GM19324 (cell line): ENCODE measurements around the gene SOX10.

Source experiments
- ATAC-seq: cut with Tn5 transposase; IDR thresholded peaks from one replicate; pipeline ENCODE4 v1.9.1; 2021; ENCODE audit warnings: mild to moderate bottlenecking, moderate library complexity; ENCODE audit not compliant: unreplicated experiment, low FRiP score

SOX10 gene

GRCh38 chr22:37983860-37984791, at the start of gene SOX10:
SOX10 (minus strand) TSS chr22:37984555; CDS start chr22:37983784, 771 bp downstream.
- ATAC-seq = no peak

- ATAC-seq = no peak
Observed at GRCh38 chr22:38033522-38034277, 49.3 kb upstream of the SOX10 start.

GRCh38 chr22:38032681-38033521, 48.5 kb upstream of the SOX10 start:
- ATAC-seq = no peak

GRCh38 chr22:38031491-38031890, 47.1 kb upstream of the SOX10 start:
- no peak for ATAC-seq

GRCh38 chr22:38030311-38031133, 46.2 kb upstream of the SOX10 start:
- no peak for ATAC-seq

GRCh38 chr22:38029901-38030300, 45.5 kb upstream of the SOX10 start:
- no peak for ATAC-seq

GRCh38 chr22:38029370-38029769, 45.0 kb upstream of the SOX10 start:
- no peak for ATAC-seq

GRCh38 chr22:38028344-38029130, 44.2 kb upstream of the SOX10 start:
- no peak for ATAC-seq

GRCh38 chr22:38027487-38027886, 43.1 kb upstream of the SOX10 start:
- no peak for ATAC-seq

- no peak for ATAC-seq
Observed at GRCh38 chr22:38026130-38027111, 42.1 kb upstream of the SOX10 start.

GRCh38 chr22:38025514-38025913, 41.2 kb upstream of the SOX10 start:
- no peak for ATAC-seq

GRCh38 chr22:38023045-38023444, 38.7 kb upstream of the SOX10 start:
- no peak for ATAC-seq

- no peak for ATAC-seq
Observed at GRCh38 chr22:38021206-38021605, 36.9 kb upstream of the SOX10 start.

- no peak for ATAC-seq
Observed at GRCh38 chr22:38018938-38019827, 34.8 kb upstream of the SOX10 start.

- ATAC-seq = no peak
Observed at GRCh38 chr22:38017939-38018885, 33.9 kb upstream of the SOX10 start.
